AG09309 (cell line): ENCODE measurements around the gene RNF19B.

Source experiments
- DNase-seq: peaks from one replicate; pipeline ENCODE4 v3.0.0-alpha.2; 2010; ENCODE audit warnings: low read depth
- H3K4me3 ChIP-seq: 2 replicates; pipeline ENCODE4 v1.5.1; 2011; ENCODE audit warnings: mild to moderate bottlenecking, low read depth, low read length, moderate library complexity; ENCODE audit not compliant: control insufficient read depth
- CTCF ChIP-seq: IDR thresholded peaks from 2 replicates; pipeline ENCODE4 v1.5.1; 2011; ENCODE audit warnings: mild to moderate bottlenecking, low read depth, low read length, inconsistent platforms; ENCODE audit not compliant: insufficient read depth, control insufficient read depth; ENCODE audit errors: missing control alignments

Gene RNF19B

GRCh38 chr1:32984455-32985171, 20.0 kb upstream of the RNF19B start:
- DNase-seq = no peak
- no peak overlapping the region for H3K4me3 ChIP-seq
- no peak for TF ChIP-seq CTCF

DNA sequence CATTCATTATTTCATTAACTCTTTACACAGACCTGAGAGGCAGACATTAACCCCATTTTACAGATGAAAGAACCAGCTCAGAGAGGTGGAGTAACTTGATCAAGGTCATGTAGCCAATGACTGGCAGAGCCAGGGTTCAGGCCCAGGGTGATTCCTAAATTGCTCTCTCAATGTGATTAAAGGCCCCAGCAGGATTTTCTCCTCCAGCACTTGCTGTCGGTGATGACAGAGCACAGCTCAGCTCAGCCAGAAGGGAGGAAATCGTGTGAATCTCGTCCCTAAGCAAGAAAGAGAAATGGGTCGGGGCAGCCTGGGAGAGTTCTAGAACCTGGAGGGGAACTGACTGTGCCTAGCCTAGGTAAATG, 19.5 kb upstream of the RNF19B start:
- H3K4me3 ChIP-seq = no peak overlapping the region
- TF ChIP-seq CTCF = no peak
- no peak for DNase-seq

- TF ChIP-seq CTCF = no peak
- H3K4me3 ChIP-seq = no peak overlapping the region
- no peak for DNase-seq
These were observed 18.4 kb upstream of the RNF19B start for GRCh38 chr1:32983020-32983419.

GRCh38 chr1:32981003-32981901, 16.6 kb upstream of the RNF19B start:
- no peak overlapping the region for H3K4me3 ChIP-seq
- DNase-seq = peak; percentile 64

DNA sequence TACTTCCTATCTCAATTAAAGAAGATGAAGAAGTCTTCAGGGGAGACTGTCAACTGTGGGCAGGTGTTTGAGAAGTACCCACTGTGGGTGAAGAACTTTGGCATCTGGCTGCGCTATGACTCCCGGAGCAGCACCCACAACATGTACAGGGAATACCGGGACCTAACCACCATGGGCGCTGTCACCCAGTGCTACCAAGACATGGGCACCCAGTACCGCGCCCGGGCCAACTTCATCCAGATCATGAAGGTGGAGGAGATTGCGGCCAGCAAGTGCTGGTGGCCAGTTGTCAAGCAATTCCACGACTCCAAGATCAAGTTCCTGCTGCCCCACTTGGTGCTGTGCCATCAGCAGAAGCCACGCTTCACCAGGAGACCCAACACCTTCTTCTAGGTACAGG, 15.5 kb upstream of the RNF19B start:
- DNase-seq = no peak
- TF ChIP-seq CTCF = no peak
- H3K4me3 ChIP-seq = no peak overlapping the region

More at GRCh38 chr1:32981003-32981901, 16.6 kb upstream of the RNF19B start:
- no peak for TF ChIP-seq CTCF

DNA sequence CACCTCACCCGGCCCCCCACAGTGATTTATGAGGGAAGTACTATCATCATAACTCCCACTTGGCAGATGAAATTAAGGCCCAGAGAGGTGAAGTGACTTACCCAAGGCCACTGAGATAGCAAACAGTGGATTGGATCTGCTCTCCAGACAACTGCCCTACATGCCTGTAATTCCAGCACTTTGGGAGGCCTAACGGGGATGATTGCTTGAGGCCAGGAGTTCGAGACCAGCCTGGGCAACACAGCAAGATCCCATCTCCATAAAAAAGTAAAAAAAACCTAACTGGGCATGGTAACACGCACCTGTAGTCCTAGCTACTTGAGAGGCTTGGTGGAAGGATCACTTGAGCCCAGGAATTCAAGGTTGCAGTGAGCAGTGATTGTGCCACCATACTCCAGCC, 14.2 kb upstream of the RNF19B start:
- DNase-seq = no peak
- no peak overlapping the region for H3K4me3 ChIP-seq
- no peak for TF ChIP-seq CTCF
